MM.1S (cell line): ENCODE results near the gene NFYB.

Experiments used
- DNase-seq: peaks from one replicate; pipeline ENCODE4 v3.0.0-alpha.2; 2015
- H2AFZ ChIP-seq: fragments of 300-600 bp; sonication (generic); 2 replicates; pipeline ENCODE4 v1.6.0; 2016; ENCODE audit warnings: antibody characterized with exemption, low read length
- H3F3A ChIP-seq: fragments of 300-600 bp; sonication (generic); 2 replicates; pipeline ENCODE4 v1.6.1; 2016; ENCODE audit warnings: mild to moderate bottlenecking, antibody characterized with exemption, low read length, moderate library complexity, mixed read lengths; ENCODE audit not compliant: insufficient read depth
- H3K27ac ChIP-seq: fragments of 300-600 bp; sonication (generic); 2 replicates; pipeline ENCODE4 v1.5.1; 2016; ENCODE audit warnings: mild to moderate bottlenecking, low read length
- H3K27me3 ChIP-seq: fragments of 300-600 bp; sonication (generic); replicated peaks from 2 replicates; pipeline ENCODE4 v1.6.0; 2016; ENCODE audit warnings: low read length; ENCODE audit not compliant: insufficient read depth
- H3K36me3 ChIP-seq: fragments of 300-600 bp; sonication (generic); replicated peaks from 2 replicates; pipeline ENCODE4 v1.6.1; 2016; ENCODE audit warnings: mild to moderate bottlenecking, low read length, mixed read lengths; ENCODE audit not compliant: insufficient read depth
- H3K4me1 ChIP-seq: fragments of 300-600 bp; sonication (generic); 2 replicates; pipeline ENCODE4 v1.6.1; 2016; ENCODE audit warnings: low read length, mixed read lengths
- H3K4me2 ChIP-seq: fragments of 300-600 bp; sonication (generic); 2 replicates; pipeline ENCODE4 v1.6.0; 2016; ENCODE audit warnings: low read depth, low read length
- H3K4me3 ChIP-seq: fragments of 300-600 bp; sonication (generic); 2 replicates; pipeline ENCODE4 v1.5.1; 2016; ENCODE audit warnings: low read length, mixed read lengths
- H3K79me2 ChIP-seq: fragments of 300-600 bp; sonication (generic); 2 replicates; pipeline ENCODE4 v1.6.1; 2016; ENCODE audit warnings: mixed run types, low read length, mixed read lengths
- H3K9ac ChIP-seq: fragments of 300-600 bp; sonication (generic); 2 replicates; pipeline ENCODE4 v1.6.1; 2016; ENCODE audit warnings: low read length, mixed read lengths
- H3K9me2 ChIP-seq: fragments of 300-600 bp; sonication (generic); replicated peaks from 2 replicates; pipeline ENCODE4 v1.6.1; 2016; ENCODE audit warnings: mild to moderate bottlenecking, low read length, mixed read lengths; ENCODE audit not compliant: insufficient read depth
- H3K9me3 ChIP-seq: fragments of 300-600 bp; sonication (generic); replicated peaks from 2 replicates; pipeline ENCODE4 v1.6.1; 2016; ENCODE audit warnings: mild to moderate bottlenecking, low read length, mixed read lengths; ENCODE audit not compliant: insufficient read depth
- H4K20me1 ChIP-seq: fragments of 300-600 bp; sonication (generic); 2 replicates; pipeline ENCODE4 v1.6.1; 2016; ENCODE audit warnings: mild to moderate bottlenecking, low read length, moderate library complexity, mixed read lengths; ENCODE audit not compliant: insufficient read depth
- EZH2 ChIP-seq: fragments of 300-600 bp; sonication (generic); optimal IDR thresholded peaks from 2 replicates; pipeline ENCODE3; 2017; ENCODE audit warnings: low read depth, mild to moderate bottlenecking, antibody characterized with exemption, low read length, mixed read lengths
- EZH2phosphoT487 ChIP-seq: fragments of 300-600 bp; sonication (generic); IDR thresholded peaks from 2 replicates; pipeline ENCODE4 v1.6.1; 2018; ENCODE audit warnings: antibody characterized with exemption, low read length
- TF ChIP-seq, protein P1 (sequence below): fragments of 300-600 bp; sonication (generic); IDR thresholded peaks from 2 replicates; pipeline ENCODE4 v1.5.1; 2016; ENCODE audit warnings: antibody characterized with exemption, low read length, mixed read lengths

Gene NFYB

DNA sequence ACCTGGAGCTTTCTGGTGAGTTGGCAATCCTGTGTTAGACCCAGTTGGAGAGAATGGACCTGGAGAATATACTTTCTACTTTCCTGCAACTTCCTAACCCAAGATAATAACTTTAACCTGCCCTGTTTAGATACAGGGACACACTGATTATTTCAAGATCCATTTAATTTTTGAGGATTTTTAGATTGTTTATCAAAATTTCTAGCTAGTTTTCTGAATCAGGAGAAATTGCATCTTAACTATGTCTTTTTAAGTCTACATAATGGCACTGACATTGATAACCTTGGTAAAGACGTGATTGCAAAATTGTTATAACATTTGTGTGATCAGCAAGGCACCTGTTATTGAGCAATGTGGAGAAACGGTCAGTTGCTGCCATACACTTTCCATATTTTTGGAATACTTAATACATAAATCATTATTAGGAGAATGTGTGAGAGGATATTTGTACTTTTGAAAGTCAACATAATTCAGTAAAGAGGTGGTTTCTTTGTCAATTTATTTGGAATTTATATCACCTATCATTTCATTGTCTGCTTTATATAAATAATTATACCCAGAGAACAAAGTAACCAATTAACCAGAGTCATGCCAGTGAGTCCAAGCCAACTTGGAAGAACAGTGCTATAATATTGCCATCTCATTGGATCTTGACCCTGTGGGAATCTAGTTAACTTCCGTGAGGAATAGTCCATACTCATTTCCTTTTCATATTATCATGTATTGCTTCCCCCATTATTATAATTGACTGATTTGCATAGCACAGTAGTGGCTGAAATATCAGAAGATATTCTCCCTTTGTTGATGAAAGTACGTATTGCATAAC is 28.4 kb downstream of the NFYB start:
- Histone ChIP-seq H2AFZ (no peak overlapping the region), H3K9ac (no peak overlapping the region), H3K9me2 (no peaks in the 10 kb centered on the region), H3K4me3 (no peak overlapping the region), H3K27ac (no peak overlapping the region), H3K9me3 (no peaks in the 10 kb centered on the region), H3K36me3 (no peaks in the 10 kb centered on the region), H4K20me1 (no peaks in the 10 kb centered on the region), H3K4me2 (no peak overlapping the region), H3K27me3 (no peaks in the 10 kb centered on the region), H3F3A (no peaks in the 10 kb centered on the region), H3K79me2 (no peaks in the 10 kb centered on the region; the same call in 1 of the 2 replicates), H3K4me1 (no peaks in the 10 kb centered on the region)
- no peak for DNase-seq
- TF ChIP-seq EZH2 (no peak), EZH2phosphoT487 (no peak)
- TF ChIP-seq, protein P1, sequence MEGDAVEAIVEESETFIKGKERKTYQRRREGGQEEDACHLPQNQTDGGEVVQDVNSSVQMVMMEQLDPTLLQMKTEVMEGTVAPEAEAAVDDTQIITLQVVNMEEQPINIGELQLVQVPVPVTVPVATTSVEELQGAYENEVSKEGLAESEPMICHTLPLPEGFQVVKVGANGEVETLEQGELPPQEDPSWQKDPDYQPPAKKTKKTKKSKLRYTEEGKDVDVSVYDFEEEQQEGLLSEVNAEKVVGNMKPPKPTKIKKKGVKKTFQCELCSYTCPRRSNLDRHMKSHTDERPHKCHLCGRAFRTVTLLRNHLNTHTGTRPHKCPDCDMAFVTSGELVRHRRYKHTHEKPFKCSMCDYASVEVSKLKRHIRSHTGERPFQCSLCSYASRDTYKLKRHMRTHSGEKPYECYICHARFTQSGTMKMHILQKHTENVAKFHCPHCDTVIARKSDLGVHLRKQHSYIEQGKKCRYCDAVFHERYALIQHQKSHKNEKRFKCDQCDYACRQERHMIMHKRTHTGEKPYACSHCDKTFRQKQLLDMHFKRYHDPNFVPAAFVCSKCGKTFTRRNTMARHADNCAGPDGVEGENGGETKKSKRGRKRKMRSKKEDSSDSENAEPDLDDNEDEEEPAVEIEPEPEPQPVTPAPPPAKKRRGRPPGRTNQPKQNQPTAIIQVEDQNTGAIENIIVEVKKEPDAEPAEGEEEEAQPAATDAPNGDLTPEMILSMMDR: no peak

GRCh38 chr12:104108755-104109445 is 29.1 kb downstream of the NFYB start:
- Histone ChIP-seq H2AFZ (no peak overlapping the region), H3K4me2 (no peak overlapping the region), H3K36me3 (no peaks in the 10 kb centered on the region), H3K27me3 (no peaks in the 10 kb centered on the region), H3K9me2 (no peaks in the 10 kb centered on the region), H4K20me1 (no peaks in the 10 kb centered on the region), H3K27ac (no peak overlapping the region), H3F3A (no peaks in the 10 kb centered on the region), H3K4me1 (no peaks in the 10 kb centered on the region), H3K9me3 (no peaks in the 10 kb centered on the region), H3K4me3 (no peak overlapping the region), H3K79me2 (no peaks in the 10 kb centered on the region; the same call in 1 of the 2 replicates), H3K9ac (no peak overlapping the region)
- TF ChIP-seq, protein P1: peak; percentile 91
- no peak for TF ChIP-seq EZH2
- no peak for TF ChIP-seq EZH2phosphoT487
- peak; percentile 76 for DNase-seq

GRCh38 chr12:104106965-104107364 is 31.0 kb downstream of the NFYB start:
- no peaks in the 10 kb centered on the region for H3K27me3 ChIP-seq
- TF ChIP-seq, protein P1: no peak
- no peak for TF ChIP-seq EZH2phosphoT487
- H3K79me2 ChIP-seq: no peaks in the 10 kb centered on the region; the same call in 1 of the 2 replicates
- no peaks in the 10 kb centered on the region for H3K9me2 ChIP-seq
- no peaks in the 10 kb centered on the region for H3K9me3 ChIP-seq
- no peak overlapping the region for H3K4me3 ChIP-seq
- no peaks in the 10 kb centered on the region for H3K36me3 ChIP-seq
- no peak for DNase-seq
- no peak overlapping the region for H3K4me2 ChIP-seq
- H3K4me1 ChIP-seq: no peaks in the 10 kb centered on the region
- no peaks in the 10 kb centered on the region for H4K20me1 ChIP-seq
- H3F3A ChIP-seq: no peaks in the 10 kb centered on the region
- no peak overlapping the region for H3K27ac ChIP-seq
- no peak overlapping the region for H2AFZ ChIP-seq
- H3K9ac ChIP-seq: no peak overlapping the region
